GM21526 (cell line): ENCODE results near the gene GRIA1.

Experiments used
- ATAC-seq: cut with Tn5 transposase; IDR thresholded peaks from one replicate; pipeline ENCODE4 v1.9.1; 2021; ENCODE audit warnings: moderate library complexity; ENCODE audit not compliant: unreplicated experiment, low FRiP score

The GRIA1 gene

GRCh38 chr5:153601377-153601776, 110.9 kb downstream of the GRIA1 start:
- ATAC-seq = peak; percentile 80

- ATAC-seq = no peak
Measured at GRCh38 chr5:153605386-153605785, 114.9 kb downstream of the GRIA1 start.

GRCh38 chr5:153610009-153610408, 119.5 kb downstream of the GRIA1 start:
- no peak for ATAC-seq

- no peak for ATAC-seq
Measured at GRCh38 chr5:153610811-153611210, 120.3 kb downstream of the GRIA1 start.

GRCh38 chr5:153613144-153613543, 122.7 kb downstream of the GRIA1 start:
- ATAC-seq = no peak

- no peak for ATAC-seq
Measured at GRCh38 chr5:153613672-153614071, 123.2 kb downstream of the GRIA1 start.

GRCh38 chr5:153617190-153617589, 126.7 kb downstream of the GRIA1 start:
- ATAC-seq = no peak

- no peak for ATAC-seq
Measured at GRCh38 chr5:153618307-153618706, 127.8 kb downstream of the GRIA1 start.

- no peak for ATAC-seq
Measured at GRCh38 chr5:153618867-153619266, 128.4 kb downstream of the GRIA1 start.

- ATAC-seq = no peak
Measured at GRCh38 chr5:153619771-153620170, 129.3 kb downstream of the GRIA1 start.

GRCh38 chr5:153623124-153623523, 132.7 kb downstream of the GRIA1 start:
- no peak for ATAC-seq

GRCh38 chr5:153623751-153624450, 133.4 kb downstream of the GRIA1 start:
- ATAC-seq = no peak

- no peak for ATAC-seq
Measured at GRCh38 chr5:153624451-153624765, 133.9 kb downstream of the GRIA1 start.

GRCh38 chr5:153625826-153626354, 135.4 kb downstream of the GRIA1 start:
- no peak for ATAC-seq

GRCh38 chr5:153626836-153627235, 136.4 kb downstream of the GRIA1 start:
- ATAC-seq = no peak

GRCh38 chr5:153629027-153629895, 138.8 kb downstream of the GRIA1 start:
- ATAC-seq = no peak

- no peak for ATAC-seq
Measured at GRCh38 chr5:153630546-153630945, 140.1 kb downstream of the GRIA1 start.

GRCh38 chr5:153632748-153633290, 142.3 kb downstream of the GRIA1 start:
- no peak for ATAC-seq

GRCh38 chr5:153636670-153637451, 146.4 kb downstream of the GRIA1 start:
- ATAC-seq = no peak

- no peak for ATAC-seq
Measured at GRCh38 chr5:153640293-153640692, 149.8 kb downstream of the GRIA1 start.
